Smooth muscle cell (in vitro differentiated cells): ENCODE measurements around the gene MFAP3. TPM values are rescaled to one million over a fixed set of nuclear protein-coding genes. Genes with fewer than 3 reads are reported as not detected.
"Not testable (repeated sequence)": the region's sequence is repeated elsewhere in the genome, so short reads cannot be mapped to it uniquely, and the experiment has no call there.

ENCODE experiments used
- DNase-seq: peaks from one replicate; lab custom pipeline; 2025; ENCODE audit not compliant: unreplicated experiment; lab: John Stamatoyannopoulos, UW
- H2AFZ ChIP-seq: fragments of 200-600 bp; sonication (generic); 2 replicates; pipeline ENCODE4 v1.6.0; 2016; ENCODE audit warnings: antibody characterized with exemption, low read depth, mild to moderate bottlenecking
- H3F3A ChIP-seq: fragments of 200-600 bp; sonication (generic); 2 replicates; pipeline ENCODE4 v1.6.0; 2017; ENCODE audit warnings: antibody characterized with exemption, low read depth
- H3K27ac ChIP-seq: fragments of 200-600 bp; sonication (generic); 2 replicates; pipeline ENCODE4 v1.5.1; 2016; ENCODE audit warnings: low read depth, mild to moderate bottlenecking
- H3K27me3 ChIP-seq: fragments of 200-600 bp; sonication (generic); 2 replicates; pipeline ENCODE4 v1.6.1; 2016; ENCODE audit warnings: low read depth, mild to moderate bottlenecking
- H3K36me3 ChIP-seq: fragments of 200-600 bp; sonication (generic); 2 replicates; pipeline ENCODE4 v1.5.1; 2016; ENCODE audit warnings: low read depth
- H3K4me1 ChIP-seq: fragments of 200-600 bp; sonication (generic); 2 replicates; pipeline ENCODE4 v1.5.1; 2016; ENCODE audit warnings: low read depth
- H3K4me2 ChIP-seq: fragments of 200-600 bp; sonication (generic); 2 replicates; pipeline ENCODE4 v1.6.0; 2016; ENCODE audit warnings: mild to moderate bottlenecking
- H3K4me3 ChIP-seq: fragments of 200-600 bp; sonication (generic); 2 replicates; pipeline ENCODE4 v1.5.1; 2016; ENCODE audit warnings: mild to moderate bottlenecking
- H3K79me2 ChIP-seq: fragments of 200-600 bp; sonication (generic); 2 replicates; pipeline ENCODE4 v1.6.0; 2016; ENCODE audit warnings: low read depth, mild to moderate bottlenecking
- H3K9ac ChIP-seq: fragments of 200-600 bp; sonication (generic); 2 replicates; pipeline ENCODE4 v1.6.0; 2016; ENCODE audit warnings: low read depth
- H3K9me3 ChIP-seq: fragments of 200-600 bp; sonication (generic); replicated peaks from 2 replicates; pipeline ENCODE4 v1.5.1; 2016; ENCODE audit warnings: low read depth
- H4K20me1 ChIP-seq: fragments of 200-600 bp; sonication (generic); 2 replicates; pipeline ENCODE4 v1.6.0; 2016; ENCODE audit warnings: low read depth
- WGBS: methylation state at CpG from one replicate; pipeline ENCODE4 v1.1.7; 2016; ENCODE audit warnings: low lambda C conversion rate; 5-methylcytosine and 5-hydroxymethylcytosine counted together
- polyA plus RNA-seq: library from polyadenylated mRNA; unstranded; fragments of >200 nt; fragmentation: Nextera tagmentation; extraction: Ambion mirVana; gene quantifications from 2 replicates; pipeline ENCODE4 v1.2.1, GENCODE V29; 2016
- total RNA-seq: library from RNA; depleted of rRNA; stranded (reverse); fragments of >200 nt; gene quantifications from 2 replicates; pipeline ENCODE4 v1.2.3, GENCODE V29; 2014
- TF ChIP-seq, protein P1 (sequence below): fragments of 200-600 bp; sonication (generic); IDR thresholded peaks from 2 replicates; pipeline ENCODE4 v1.5.1; 2017; ENCODE audit warnings: borderline replicate concordance, mild to moderate bottlenecking, antibody characterized with exemption; ENCODE audit not compliant: insufficient read depth, poor library complexity, severe bottlenecking

The MFAP3 gene
- total and polyA plus RNA-seq, 2 experiments from 2014 or later = 12.6 to 76.0 TPM

DNA sequence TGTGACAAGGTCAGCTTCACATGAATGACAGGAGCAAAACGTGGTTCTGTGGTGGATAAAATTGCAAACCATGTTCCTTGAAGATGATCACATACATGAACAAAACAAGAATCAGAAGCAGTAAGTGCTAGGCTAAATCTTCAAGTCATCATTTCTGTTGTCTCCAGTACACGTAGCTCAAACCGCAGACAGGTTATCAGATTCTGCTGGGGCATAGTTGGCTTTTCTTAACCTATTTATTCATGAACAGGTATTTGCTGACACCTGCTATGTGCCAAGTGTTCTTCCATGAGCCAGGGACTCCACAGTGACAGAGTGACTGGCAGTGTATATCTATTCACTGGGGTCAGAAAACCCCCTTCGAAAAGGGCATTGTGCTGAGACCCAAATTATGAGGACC is 20.8 kb downstream of the MFAP3 start:
- WGBS = 93% methylated on average over 4 of the region's 4 CpGs
- H3K27me3 ChIP-seq = no peaks in the 10 kb centered on the region
- TF ChIP-seq, protein P1, sequence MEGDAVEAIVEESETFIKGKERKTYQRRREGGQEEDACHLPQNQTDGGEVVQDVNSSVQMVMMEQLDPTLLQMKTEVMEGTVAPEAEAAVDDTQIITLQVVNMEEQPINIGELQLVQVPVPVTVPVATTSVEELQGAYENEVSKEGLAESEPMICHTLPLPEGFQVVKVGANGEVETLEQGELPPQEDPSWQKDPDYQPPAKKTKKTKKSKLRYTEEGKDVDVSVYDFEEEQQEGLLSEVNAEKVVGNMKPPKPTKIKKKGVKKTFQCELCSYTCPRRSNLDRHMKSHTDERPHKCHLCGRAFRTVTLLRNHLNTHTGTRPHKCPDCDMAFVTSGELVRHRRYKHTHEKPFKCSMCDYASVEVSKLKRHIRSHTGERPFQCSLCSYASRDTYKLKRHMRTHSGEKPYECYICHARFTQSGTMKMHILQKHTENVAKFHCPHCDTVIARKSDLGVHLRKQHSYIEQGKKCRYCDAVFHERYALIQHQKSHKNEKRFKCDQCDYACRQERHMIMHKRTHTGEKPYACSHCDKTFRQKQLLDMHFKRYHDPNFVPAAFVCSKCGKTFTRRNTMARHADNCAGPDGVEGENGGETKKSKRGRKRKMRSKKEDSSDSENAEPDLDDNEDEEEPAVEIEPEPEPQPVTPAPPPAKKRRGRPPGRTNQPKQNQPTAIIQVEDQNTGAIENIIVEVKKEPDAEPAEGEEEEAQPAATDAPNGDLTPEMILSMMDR = no peak

DNA sequence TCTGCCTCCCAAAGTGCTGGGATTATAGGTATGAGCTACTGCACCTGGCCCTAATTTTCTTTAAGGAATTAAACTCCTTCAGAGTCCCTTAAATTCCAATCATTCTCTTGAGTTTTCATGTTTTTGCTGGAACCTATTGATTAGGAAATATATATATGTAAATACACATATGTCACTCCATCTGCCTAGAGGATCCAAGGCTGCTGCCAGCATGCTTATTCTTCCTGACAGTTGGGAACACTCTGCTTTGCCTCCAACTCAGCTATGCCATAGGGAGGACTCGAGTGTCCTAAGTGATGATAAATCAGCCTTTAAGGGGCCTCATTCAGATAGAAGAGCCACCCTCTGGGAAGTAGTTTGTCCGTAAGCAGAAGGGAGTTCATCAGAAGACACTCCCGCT is 21.8 kb downstream of the MFAP3 start:
- Histone ChIP-seq H3F3A (no peaks in the 10 kb centered on the region), H4K20me1 (peaks cover 43% of the 10 kb centered on the region), H3K27ac (no peak overlapping the region), H3K4me2 (no peak overlapping the region), H3K9ac (no peak overlapping the region), H3K36me3 (no peaks in the 10 kb centered on the region), H3K9me3 (no peaks in the 10 kb centered on the region), H3K4me1 (no peaks in the 10 kb centered on the region), H3K4me3 (no peak overlapping the region), H2AFZ (no peak overlapping the region), H3K27me3 (no peaks in the 10 kb centered on the region), H3K79me2 (peaks cover 3% of the 10 kb centered on the region)
- TF ChIP-seq, protein P1 = no peak
- WGBS = 96% methylated on average over 3 of the region's 3 CpGs
- DNase-seq = no peak

More for the DNA sequence above, 20.8 kb downstream of the MFAP3 start:
- Histone ChIP-seq H3K4me3 (no peak overlapping the region), H3K4me2 (no peak overlapping the region), H3K9me3 (no peaks in the 10 kb centered on the region), H4K20me1 (peaks cover 53% of the 10 kb centered on the region), H3K9ac (no peak overlapping the region), H2AFZ (no peak overlapping the region), H3K27ac (no peak overlapping the region), H3K4me1 (no peaks in the 10 kb centered on the region), H3F3A (no peaks in the 10 kb centered on the region), H3K79me2 (peaks cover 3% of the 10 kb centered on the region), H3K36me3 (no peaks in the 10 kb centered on the region)
- no peak for DNase-seq

DNA sequence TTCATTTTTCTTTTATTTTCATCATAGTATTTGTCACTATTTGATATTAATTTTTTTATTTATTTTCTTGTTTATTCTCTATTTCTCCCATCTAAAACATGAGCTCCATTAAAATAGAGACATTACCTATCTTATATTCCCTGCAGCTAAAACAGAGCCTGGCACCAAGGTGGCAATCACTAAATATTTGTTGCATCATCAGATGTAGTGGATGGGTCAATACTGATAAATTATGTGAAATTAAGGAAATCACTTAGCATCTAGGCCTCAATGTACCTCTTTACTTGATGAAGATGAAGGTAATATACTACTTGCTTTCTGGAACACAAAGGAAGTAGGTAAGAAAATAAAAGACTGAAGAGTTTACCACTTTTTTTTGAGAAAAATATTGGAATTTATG is 24.6 kb downstream of the MFAP3 start:
- no peak overlapping the region for H3K27ac ChIP-seq

DNA sequence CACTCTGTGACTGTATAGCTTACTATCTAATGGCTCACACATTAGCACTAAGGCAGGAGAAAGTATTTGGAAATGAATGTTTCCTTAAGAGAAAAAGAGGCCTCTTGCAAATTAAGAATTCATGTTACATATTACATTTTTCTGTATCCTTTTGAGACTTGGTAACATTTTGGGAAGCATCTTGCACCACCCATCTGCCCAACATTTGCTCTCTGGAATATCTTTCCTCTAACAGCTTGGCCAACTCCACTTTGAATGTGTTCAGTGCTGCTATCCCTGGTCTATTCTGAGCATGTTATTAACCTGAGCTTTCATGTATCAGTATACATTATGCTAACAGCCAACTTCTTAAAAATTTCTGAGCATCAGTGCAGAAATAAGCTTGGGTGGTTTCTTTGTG is 27.2 kb downstream of the MFAP3 start:
- H3K4me2 ChIP-seq = no peak overlapping the region
- no peaks in the 10 kb centered on the region for H3K9me3 ChIP-seq
- no peaks in the 10 kb centered on the region for H3K36me3 ChIP-seq
- no peaks in the 10 kb centered on the region for H3K79me2 ChIP-seq
- TF ChIP-seq, protein P1 = no peak
- H3K9ac ChIP-seq = no peak overlapping the region
- H2AFZ ChIP-seq = no peak overlapping the region
- no peaks in the 10 kb centered on the region for H3K4me1 ChIP-seq
- H3K27ac ChIP-seq = no peak overlapping the region
- no peak for DNase-seq
- H3F3A ChIP-seq = no peaks in the 10 kb centered on the region
- H4K20me1 ChIP-seq = no peaks in the 10 kb centered on the region
- H3K27me3 ChIP-seq = no peaks in the 10 kb centered on the region
- H3K4me3 ChIP-seq = no peak overlapping the region

More for the DNA sequence above, 24.6 kb downstream of the MFAP3 start:
- Histone ChIP-seq H3K9ac (no peak overlapping the region), H3K9me3 (no peaks in the 10 kb centered on the region), H3F3A (no peaks in the 10 kb centered on the region), H3K27me3 (no peaks in the 10 kb centered on the region), H3K4me3 (no peak overlapping the region), H3K79me2 (no peaks in the 10 kb centered on the region), H3K4me2 (no peak overlapping the region), H3K4me1 (no peaks in the 10 kb centered on the region), H4K20me1 (peaks cover 15% of the 10 kb centered on the region), H3K36me3 (no peaks in the 10 kb centered on the region), H2AFZ (no peak overlapping the region)
- TF ChIP-seq, protein P1 = no peak
- no peak for DNase-seq

DNA sequence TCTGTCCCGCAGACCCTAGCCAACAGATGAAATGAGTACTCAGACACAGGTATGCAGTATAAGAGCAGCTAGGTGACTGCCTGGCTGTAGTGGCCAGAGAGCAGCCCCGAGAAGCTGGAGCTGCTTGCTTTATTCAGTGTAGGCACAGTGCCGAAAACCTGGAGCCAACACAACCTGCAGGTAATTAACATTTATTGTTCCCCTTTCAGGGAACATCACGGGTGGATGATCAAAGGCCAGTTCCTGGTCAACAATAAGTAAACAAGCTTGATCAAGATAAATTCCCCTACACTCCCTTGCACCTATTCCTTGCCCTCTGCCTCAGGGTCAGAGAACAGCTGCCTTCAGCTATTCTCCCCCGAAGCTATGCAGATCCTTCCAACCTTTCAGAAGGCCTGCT is 31.1 kb downstream of the MFAP3 start:
- not testable (repeated sequence) for H3K27me3 ChIP-seq, DNase-seq, H3K36me3 ChIP-seq, H3K4me2 ChIP-seq, H3K27ac ChIP-seq, H3K4me3 ChIP-seq, H3K79me2 ChIP-seq, H3F3A ChIP-seq, H4K20me1 ChIP-seq, H3K9me3 ChIP-seq, H2AFZ ChIP-seq, H3K9ac ChIP-seq, H3K4me1 ChIP-seq
- 94% methylated on average over 5 of the region's 5 CpGs for WGBS
